Measurements from ENCODE around the gene SPATA13. TPM values are rescaled to one million over a fixed set of nuclear protein-coding genes. Genes with fewer than 3 reads are reported as not detected.

Gene SPATA13
- total and polyA plus RNA-seq, 2 donors (not counting 3 experiments of a cell fraction or from before 2014, with no cell fraction given), result 6.6 to 12.9 TPM

DNA sequence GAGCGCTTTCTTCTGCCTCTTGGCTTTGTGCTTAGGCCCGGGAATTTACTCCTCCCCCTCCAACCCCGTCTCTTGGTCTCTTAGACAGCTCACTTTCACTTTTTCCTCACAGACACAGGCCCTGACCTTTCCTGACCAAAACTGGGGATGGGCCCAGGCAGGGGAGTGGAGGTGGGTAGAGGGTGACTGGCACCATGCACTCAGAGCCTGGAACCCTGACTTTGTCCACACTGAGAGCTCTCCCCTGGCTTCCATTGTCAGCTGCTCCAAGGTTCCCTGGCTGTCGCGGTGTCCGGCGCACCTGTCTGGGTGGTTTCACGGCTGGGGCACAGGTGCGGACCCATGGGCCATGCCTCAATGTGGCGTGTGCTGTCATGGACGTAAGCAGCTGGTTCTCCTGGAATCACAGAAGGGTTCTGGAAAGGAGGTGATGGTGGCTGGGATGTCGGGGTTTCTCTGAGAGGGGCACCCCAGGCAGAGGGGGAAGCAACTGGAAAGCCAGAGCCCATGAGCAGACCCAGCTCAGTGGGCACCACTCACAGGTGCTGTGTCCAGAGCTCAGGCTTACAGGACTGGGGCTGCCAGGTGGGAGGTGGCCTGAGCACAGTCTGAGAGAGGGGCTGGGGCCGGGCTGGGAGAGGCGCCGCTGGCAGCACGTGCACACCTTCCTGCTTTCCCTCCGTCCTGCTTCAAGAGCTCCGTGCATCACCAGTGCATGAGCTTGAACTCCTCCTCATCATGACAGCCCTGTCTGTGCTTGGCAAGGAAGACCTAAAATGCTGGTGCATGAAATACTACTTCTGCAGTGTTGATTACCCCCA lies 120.9 kb downstream of the SPATA13 start:
- Histone ChIP-seq H3K4me1 (ENCODE audit: control insufficient read depth, extremely low read depth, insufficient read depth, low read length) (no peaks in the 10 kb centered on the region), H3K9me3 (replicated peaks; ENCODE audit: control insufficient read depth, insufficient read depth, low read length) (no peaks in the 10 kb centered on the region), H3K4me3 (replicated peaks in 1 of 3; ENCODE audit: insufficient read depth in 1 of 3, low read depth in 1 of 3, low read length in 3 of 3) (no peak overlapping the region), H3K4me2 (ENCODE audit: insufficient read depth, low read length) (no peak overlapping the region), H3K27me3 (ENCODE audit: control insufficient read depth in 2 of 2, insufficient read depth in 2 of 2, low read length in 2 of 2) (no peaks in the 10 kb centered on the region), H3K36me3 (ENCODE audit: control insufficient read depth in 2 of 2, extremely low read depth in 1 of 2, insufficient read depth in 2 of 2, low read length in 2 of 2) (peaks cover 0 to 3% of the 10 kb centered on the region in 2 experiments), H3K79me2 (ENCODE audit: control insufficient read depth, insufficient read depth, low read length) (no peaks in the 10 kb centered on the region), H4K20me1 (replicated peaks; ENCODE audit: control insufficient read depth, extremely low read depth, insufficient read depth, low read length) (no peaks in the 10 kb centered on the region), H3K9me1 (replicated peaks; ENCODE audit: control insufficient read depth, extremely low read depth, insufficient read depth, low read length) (no peaks in the 10 kb centered on the region), H3K27ac (ENCODE audit: insufficient read depth, low read depth, low read length) (no peak overlapping the region), H2AFZ (ENCODE audit: low read depth, low read length) (no peak overlapping the region), H3K9ac (replicated peaks; ENCODE audit: extremely low read depth, insufficient read depth, low read length) (no peak overlapping the region)
- POLR2A ChIA-PET, result no interaction called here
- no TSS peak for BruUV-seq (replicated peaks)
- FAIRE-seq (no peak), DNase-seq (ENCODE audit: low read depth, low spot score) (no peak)
- intact Hi-C loops (cut with micrococcal nuclease), result no loop called here
- CTCF ChIA-PET, result interaction anchor here (1.2 kb wide), 1 partner anchor 53 kb away, joined by 4 read pairs; no protein-coding TSS in a partner anchor
- dilution Hi-C loops (cut with MboI; ENCODE audit: extremely low pct_ligation_motif_present, low sequenced_read_pairs), result no loop called here
- no peak for TF ChIP-seq MYC (IDR thresholded peaks at IDR 0.05; ENCODE audit: low read depth, low read length)
- TF ChIP-seq, protein P1, sequence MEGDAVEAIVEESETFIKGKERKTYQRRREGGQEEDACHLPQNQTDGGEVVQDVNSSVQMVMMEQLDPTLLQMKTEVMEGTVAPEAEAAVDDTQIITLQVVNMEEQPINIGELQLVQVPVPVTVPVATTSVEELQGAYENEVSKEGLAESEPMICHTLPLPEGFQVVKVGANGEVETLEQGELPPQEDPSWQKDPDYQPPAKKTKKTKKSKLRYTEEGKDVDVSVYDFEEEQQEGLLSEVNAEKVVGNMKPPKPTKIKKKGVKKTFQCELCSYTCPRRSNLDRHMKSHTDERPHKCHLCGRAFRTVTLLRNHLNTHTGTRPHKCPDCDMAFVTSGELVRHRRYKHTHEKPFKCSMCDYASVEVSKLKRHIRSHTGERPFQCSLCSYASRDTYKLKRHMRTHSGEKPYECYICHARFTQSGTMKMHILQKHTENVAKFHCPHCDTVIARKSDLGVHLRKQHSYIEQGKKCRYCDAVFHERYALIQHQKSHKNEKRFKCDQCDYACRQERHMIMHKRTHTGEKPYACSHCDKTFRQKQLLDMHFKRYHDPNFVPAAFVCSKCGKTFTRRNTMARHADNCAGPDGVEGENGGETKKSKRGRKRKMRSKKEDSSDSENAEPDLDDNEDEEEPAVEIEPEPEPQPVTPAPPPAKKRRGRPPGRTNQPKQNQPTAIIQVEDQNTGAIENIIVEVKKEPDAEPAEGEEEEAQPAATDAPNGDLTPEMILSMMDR (IDR thresholded peaks at IDR 0.05; ENCODE audit: extremely low read depth in 1 of 2, insufficient read depth in 1 of 2, low read depth in 1 of 2, low read length in 2 of 2), result no peak
- TF ChIP-seq, protein P2, sequence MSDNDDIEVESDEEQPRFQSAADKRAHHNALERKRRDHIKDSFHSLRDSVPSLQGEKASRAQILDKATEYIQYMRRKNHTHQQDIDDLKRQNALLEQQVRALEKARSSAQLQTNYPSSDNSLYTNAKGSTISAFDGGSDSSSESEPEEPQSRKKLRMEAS (IDR thresholded peaks at IDR 0.05; ENCODE audit: insufficient read depth, insufficient read length), result no peak
- no peak for TF ChIP-seq POLR2AphosphoS5 (IDR thresholded peaks at IDR 0.05; ENCODE audit: insufficient read depth, low read depth, low read length)
- TF ChIP-seq POLR2A (IDR thresholded peaks at IDR 0.05; ENCODE audit: low read depth, low read length), result no peak
- TF ChIP-seq GATA2 (IDR thresholded peaks at IDR 0.05; ENCODE audit: insufficient read depth, insufficient read length, low read depth, low read length), result no peak
- no peak for TF ChIP-seq JUN (IDR thresholded peaks at IDR 0.05; ENCODE audit: borderline replicate concordance, insufficient read depth, insufficient read length, low read depth)
- no peak for TF ChIP-seq EZH2 (IDR thresholded peaks at IDR 0.05; ENCODE audit: borderline replicate concordance, low read depth, low read length, severe bottlenecking)
- TF ChIP-seq FOS (IDR thresholded peaks at IDR 0.05; ENCODE audit: borderline replicate concordance, insufficient read depth, low read length), result no peak

All from endothelial cell of umbilical vein (primary cell).